ENCODE data around the gene SLC27A3. TPM values are rescaled to one million over a fixed set of nuclear protein-coding genes. Genes with fewer than 3 reads are reported as not detected.

Gene SLC27A3
- total RNA-seq, 1 experiment from 2014 or later: 38.9 TPM

GRCh38 chr1:153790966-153791647 is 15.9 kb downstream of the SLC27A3 start (continued):
- TF ChIP-seq AR (CRISPR knock-in tag; IDR thresholded peaks at IDR 0.05): no peak
- TF ChIP-seq ERG (CRISPR knock-in tag; IDR thresholded peaks at IDR 0.05): no peak
- TF ChIP-seq ZMAT4 (CRISPR knock-in tag; IDR thresholded peaks at IDR 0.05): no peak
- no peak for TF ChIP-seq IRF2 (CRISPR knock-in tag; IDR thresholded peaks at IDR 0.05; ENCODE audit: borderline replicate concordance, low read depth)
- no peak for TF ChIP-seq FOXJ3 (CRISPR knock-in tag; IDR thresholded peaks at IDR 0.05; ENCODE audit: borderline replicate concordance)

GRCh38 chr1:153791648-153792253 is 16.5 kb downstream of the SLC27A3 start:
- TF ChIP-seq ZBTB21 (CRISPR knock-in tag; IDR thresholded peaks at IDR 0.05; ENCODE audit: borderline replicate concordance) (no peak), GABPB1 (CRISPR knock-in tag; IDR thresholded peaks at IDR 0.05) (no peak), USF1 (CRISPR knock-in tag; IDR thresholded peaks at IDR 0.05) (no peak), TEAD1 (CRISPR knock-in tag; IDR thresholded peaks at IDR 0.05) (no peak), ZNF281 (CRISPR knock-in tag; IDR thresholded peaks at IDR 0.05) (no peak), ARID4B (CRISPR knock-in tag; IDR thresholded peaks at IDR 0.05; ENCODE audit: borderline replicate concordance) (no peak), PRRX2 (CRISPR knock-in tag; IDR thresholded peaks at IDR 0.05) (no peak), FOXP4 (CRISPR knock-in tag; IDR thresholded peaks at IDR 0.05) (no peak), TEAD4 (CRISPR knock-in tag; IDR thresholded peaks at IDR 0.05) (no peak), ATF2 (CRISPR knock-in tag; IDR thresholded peaks at IDR 0.05; ENCODE audit: borderline replicate concordance, low read depth) (no peak)
- DNase-seq (ENCODE audit: low spot score) (no peak), ATAC-seq (no peak)
- H3K4me1 Mint-ChIP-seq: peaks cover 24% of the 10 kb centered on the region
- H3K27me3 Mint-ChIP-seq (ENCODE audit: low read depth): no peaks in the 10 kb centered on the region; the same call in 1 of the 2 replicates
- CTCF ChIA-PET: interaction anchor here (1.1 to 2.3 kb wide), 3 partner anchors 8 to 175 kb away, joined by 3 to 15 read pairs (median 3); partner anchors contain the start of gene NPR1
- no peak overlapping the region for H3K4me3 Mint-ChIP-seq
- no peaks in the 10 kb centered on the region for H3K9me3 Mint-ChIP-seq
- POLR2A ChIA-PET: interaction anchor here (0.6 kb wide), 1 partner anchor 194 kb away, joined by 3 read pairs; the partner anchor contains the start of gene RAB13
- no peak overlapping the region for H3K27ac Mint-ChIP-seq
- H3K36me3 Mint-ChIP-seq: no peaks in the 10 kb centered on the region
